PFSK-1 (cell line): ENCODE results near the gene WDFY2.

Experiments
- POLR2AphosphoS5 ChIP-seq: IDR thresholded peaks from 2 replicates; pipeline ENCODE4 v1.6.1; 2012; ENCODE audit warnings: low read depth, mild to moderate bottlenecking, control low read depth, low read length, moderate library complexity
- TF ChIP-seq, protein P1 (sequence below), 2 experiments: IDR thresholded peaks; 2 replicates each; pipeline versions ENCODE4 v1.6.1 to v1.8.0; 2011 to 2012; ENCODE audit warnings: low read depth in 2 of 2, low read length in 2 of 2, control low read depth in 1 of 2, inconsistent platforms in 1 of 2, mild to moderate bottlenecking in 1 of 2, moderate library complexity in 1 of 2; ENCODE audit not compliant: insufficient read depth in 1 of 2

DNA sequence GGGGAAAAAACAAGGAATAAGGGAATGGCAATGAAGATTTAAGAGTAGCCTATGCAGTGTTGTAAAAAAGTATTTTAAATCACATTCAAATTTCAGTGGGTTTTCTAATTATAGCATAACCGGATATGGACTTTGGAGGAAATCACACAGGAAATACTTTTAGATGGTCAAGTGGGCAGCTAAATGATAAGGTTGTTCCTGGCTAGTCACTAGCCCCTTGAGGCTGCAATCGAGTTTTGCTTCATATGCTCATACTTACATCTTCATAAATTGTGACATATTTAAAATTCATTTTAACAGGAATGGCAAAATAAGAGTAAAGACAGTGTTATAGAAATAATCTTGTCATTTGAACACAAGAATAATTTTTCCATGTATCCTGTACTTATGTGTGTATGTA lies 88.9 kb downstream of the WDFY2 start:
- TF ChIP-seq, protein P1, sequence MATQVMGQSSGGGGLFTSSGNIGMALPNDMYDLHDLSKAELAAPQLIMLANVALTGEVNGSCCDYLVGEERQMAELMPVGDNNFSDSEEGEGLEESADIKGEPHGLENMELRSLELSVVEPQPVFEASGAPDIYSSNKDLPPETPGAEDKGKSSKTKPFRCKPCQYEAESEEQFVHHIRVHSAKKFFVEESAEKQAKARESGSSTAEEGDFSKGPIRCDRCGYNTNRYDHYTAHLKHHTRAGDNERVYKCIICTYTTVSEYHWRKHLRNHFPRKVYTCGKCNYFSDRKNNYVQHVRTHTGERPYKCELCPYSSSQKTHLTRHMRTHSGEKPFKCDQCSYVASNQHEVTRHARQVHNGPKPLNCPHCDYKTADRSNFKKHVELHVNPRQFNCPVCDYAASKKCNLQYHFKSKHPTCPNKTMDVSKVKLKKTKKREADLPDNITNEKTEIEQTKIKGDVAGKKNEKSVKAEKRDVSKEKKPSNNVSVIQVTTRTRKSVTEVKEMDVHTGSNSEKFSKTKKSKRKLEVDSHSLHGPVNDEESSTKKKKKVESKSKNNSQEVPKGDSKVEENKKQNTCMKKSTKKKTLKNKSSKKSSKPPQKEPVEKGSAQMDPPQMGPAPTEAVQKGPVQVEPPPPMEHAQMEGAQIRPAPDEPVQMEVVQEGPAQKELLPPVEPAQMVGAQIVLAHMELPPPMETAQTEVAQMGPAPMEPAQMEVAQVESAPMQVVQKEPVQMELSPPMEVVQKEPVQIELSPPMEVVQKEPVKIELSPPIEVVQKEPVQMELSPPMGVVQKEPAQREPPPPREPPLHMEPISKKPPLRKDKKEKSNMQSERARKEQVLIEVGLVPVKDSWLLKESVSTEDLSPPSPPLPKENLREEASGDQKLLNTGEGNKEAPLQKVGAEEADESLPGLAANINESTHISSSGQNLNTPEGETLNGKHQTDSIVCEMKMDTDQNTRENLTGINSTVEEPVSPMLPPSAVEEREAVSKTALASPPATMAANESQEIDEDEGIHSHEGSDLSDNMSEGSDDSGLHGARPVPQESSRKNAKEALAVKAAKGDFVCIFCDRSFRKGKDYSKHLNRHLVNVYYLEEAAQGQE (IDR thresholded peaks at IDR 0.05; ENCODE audit: insufficient read depth in 1 of 2, low read depth in 2 of 2, low read length in 2 of 2): no peak
- no peak for TF ChIP-seq POLR2AphosphoS5
